GM10266 (cell line): Measurements from ENCODE around the gene RAD9A.
A peak's percentile ranks its signal among the peaks of the same experiment; 100 is the strongest.
"Not testable (repeated sequence)": the region's sequence is repeated elsewhere in the genome, so short reads cannot be mapped to it uniquely, and the experiment has no call there.

ENCODE experiments used
- DNase-seq: peaks from one replicate; pipeline ENCODE4 v3.0.0; 2012; ENCODE audit errors: extremely low spot score
- TF ChIP-seq, protein P1 (sequence below): IDR thresholded peaks from 2 replicates; pipeline ENCODE4 v1.5.1; 2012; ENCODE audit warnings: mild to moderate bottlenecking, low read depth; ENCODE audit not compliant: control insufficient read depth, insufficient read depth; ENCODE audit errors: missing control alignments

The RAD9A gene

DNA sequence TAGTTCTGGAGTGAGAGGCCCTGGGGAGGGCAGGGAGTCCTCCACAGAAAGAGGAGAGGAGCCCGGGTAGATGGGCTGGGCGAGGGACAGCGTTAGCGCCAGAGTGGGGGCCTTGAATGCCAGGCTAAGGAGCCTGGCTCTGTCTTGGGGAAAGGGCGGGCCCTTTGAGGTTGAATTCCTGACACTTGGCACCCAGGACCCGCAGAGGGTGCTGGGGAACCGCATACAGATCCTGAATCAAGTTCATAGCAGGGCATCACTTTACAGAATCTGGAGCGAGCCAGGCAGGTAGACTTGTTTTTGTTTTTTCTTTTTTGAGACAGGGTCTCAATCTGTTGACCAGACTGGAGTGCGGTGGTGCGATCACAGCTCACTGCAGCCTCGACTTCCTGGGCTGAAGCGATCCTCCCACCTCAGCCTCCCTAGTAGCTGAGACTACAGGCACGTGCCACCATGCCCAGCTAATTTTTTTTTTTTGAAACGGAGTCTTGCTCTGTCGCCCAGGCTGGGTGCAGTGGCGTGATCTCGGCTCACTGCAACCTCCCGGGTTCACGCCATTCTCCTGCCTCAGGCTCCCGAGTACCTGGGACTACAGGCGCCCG lies 29.7 kb downstream of the RAD9A start:
- TF ChIP-seq, protein P1, sequence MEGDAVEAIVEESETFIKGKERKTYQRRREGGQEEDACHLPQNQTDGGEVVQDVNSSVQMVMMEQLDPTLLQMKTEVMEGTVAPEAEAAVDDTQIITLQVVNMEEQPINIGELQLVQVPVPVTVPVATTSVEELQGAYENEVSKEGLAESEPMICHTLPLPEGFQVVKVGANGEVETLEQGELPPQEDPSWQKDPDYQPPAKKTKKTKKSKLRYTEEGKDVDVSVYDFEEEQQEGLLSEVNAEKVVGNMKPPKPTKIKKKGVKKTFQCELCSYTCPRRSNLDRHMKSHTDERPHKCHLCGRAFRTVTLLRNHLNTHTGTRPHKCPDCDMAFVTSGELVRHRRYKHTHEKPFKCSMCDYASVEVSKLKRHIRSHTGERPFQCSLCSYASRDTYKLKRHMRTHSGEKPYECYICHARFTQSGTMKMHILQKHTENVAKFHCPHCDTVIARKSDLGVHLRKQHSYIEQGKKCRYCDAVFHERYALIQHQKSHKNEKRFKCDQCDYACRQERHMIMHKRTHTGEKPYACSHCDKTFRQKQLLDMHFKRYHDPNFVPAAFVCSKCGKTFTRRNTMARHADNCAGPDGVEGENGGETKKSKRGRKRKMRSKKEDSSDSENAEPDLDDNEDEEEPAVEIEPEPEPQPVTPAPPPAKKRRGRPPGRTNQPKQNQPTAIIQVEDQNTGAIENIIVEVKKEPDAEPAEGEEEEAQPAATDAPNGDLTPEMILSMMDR: no peak
- DNase-seq: no peak

DNA sequence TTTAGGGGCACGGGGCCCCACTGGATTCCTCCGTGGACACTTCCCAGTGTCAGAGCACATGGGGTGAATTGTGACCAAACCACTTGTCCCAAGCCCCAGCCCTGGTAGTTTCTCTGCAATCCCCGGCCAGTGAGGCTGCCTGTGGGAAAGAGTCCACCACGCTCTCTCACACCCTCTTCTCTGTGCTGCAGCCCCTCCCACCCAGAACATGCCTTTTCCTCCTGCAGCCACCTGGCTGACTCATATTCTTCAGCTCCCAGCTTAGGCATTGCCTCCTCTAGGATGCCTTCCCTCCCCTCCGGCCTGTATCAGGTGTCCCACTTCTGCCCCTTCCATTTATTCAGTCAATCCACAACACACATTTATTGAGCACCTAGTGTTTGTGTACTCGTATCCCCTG lies 31.1 kb downstream of the RAD9A start:
- DNase-seq: no peak
- TF ChIP-seq, protein P1: no peak

- TF ChIP-seq, protein P1: no peak
- DNase-seq: no peak
These were observed 31.7 kb downstream of the RAD9A start for GRCh38 chr11:67423466-67423865.

GRCh38 chr11:67423891-67424613 lies 32.3 kb downstream of the RAD9A start:
- DNase-seq: no peak
- TF ChIP-seq, protein P1: no peak

GRCh38 chr11:67427364-67427859 lies 35.6 kb downstream of the RAD9A start:
- not testable (repeated sequence) for DNase-seq

GRCh38 chr11:67428052-67429001 lies 36.5 kb downstream of the RAD9A start, which contains the start of gene RPS6KB2:
TSS of gene RPS6KB2 (plus strand) at chr11:67428494. CDS start at chr11:67428546, 52 bp downstream.
- DNase-seq: peak; percentile 99
- TF ChIP-seq, protein P1: no peak

DNA sequence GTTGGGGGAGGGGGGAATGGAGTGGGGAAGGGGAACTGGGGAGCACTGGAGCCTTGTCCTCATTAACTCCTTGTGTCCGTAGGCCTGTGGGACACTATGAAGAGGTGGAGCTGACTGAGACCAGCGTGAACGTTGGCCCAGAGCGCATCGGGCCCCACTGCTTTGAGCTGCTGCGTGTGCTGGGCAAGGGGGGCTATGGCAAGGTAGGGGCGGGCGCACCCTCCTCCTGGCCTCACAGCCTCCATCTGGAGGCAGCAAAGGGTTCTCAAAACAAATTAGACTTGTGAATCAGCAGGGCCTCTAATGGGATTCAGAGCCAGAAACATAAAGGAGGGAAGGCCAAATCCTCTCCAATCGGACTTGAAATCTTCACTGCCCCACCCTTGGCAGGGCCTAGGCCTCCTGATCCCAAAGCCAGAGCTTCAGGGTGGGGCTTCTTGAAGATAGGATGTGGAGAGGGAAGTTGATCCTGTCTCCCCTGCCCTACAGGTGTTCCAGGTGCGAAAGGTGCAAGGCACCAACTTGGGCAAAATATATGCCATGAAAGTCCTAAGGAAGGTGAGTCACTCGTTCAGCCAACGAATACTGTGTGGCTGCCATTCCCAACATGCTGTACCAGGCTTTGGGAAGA lies 37.4 kb downstream of the RAD9A start:
- DNase-seq: no peak
- TF ChIP-seq, protein P1: no peak
